ENCODE measurements around the gene CD300C. TPM values are rescaled to one million over a fixed set of nuclear protein-coding genes. Genes with fewer than 3 reads are reported as not detected.

Gene CD300C
- 1 to 10 TPM; 2.2 to 2.9 TPM for total RNA-seq
- polyA plus RNA-seq, result under 1 TPM; 0.28 to 0.88 TPM
- long read RNA-seq, donor 1, transcript CD300C-201 (4 exons, 1,517 nt), result major isoform, 8 of 9 reads
- long read RNA-seq, donor 1, partial matches to known transcripts, result 0 of 9 reads
- long read RNA-seq, donor 1, other reads (novel, unspliced or antisense), result 1 of 9 reads
- long read RNA-seq, donor 2, result 0 reads

GRCh38 chr17:74545843-74546230 lies at the start of gene CD300C:
Gene CD300C (minus strand): TSS chr17:74546115. CDS start chr17:74545782, 333 bp downstream.
- no peak within 1 kb of the TSS for H3K4me3 ChIP-seq (ENCODE audit: low read length in 2 of 2)
- DNase-seq, result peak in 1 of 2 donors; percentile 78
- H3K27ac ChIP-seq (ENCODE audit: low read depth in 1 of 2, low read length in 2 of 2), result no peak within 1 kb of the TSS
- no peak for ATAC-seq (ENCODE audit: low FRiP score)
- no peaks in the 10 kb centered on the region for H3K27me3 ChIP-seq (ENCODE audit: control insufficient read depth in 1 of 2, insufficient read depth in 2 of 2, low read length in 1 of 2)
- intact Hi-C loops (cut with DNase I), result no loop called here
- no peaks in the 10 kb centered on the region for H3K36me3 ChIP-seq (ENCODE audit: control insufficient read depth in 1 of 2, insufficient read depth in 2 of 2, low read length in 1 of 2)
- no peaks in the 10 kb centered on the region for H3K4me1 ChIP-seq (ENCODE audit: control insufficient read depth in 1 of 2, insufficient read depth in 2 of 2, low read length in 2 of 2)
- 67 to 70% methylated on average over 5 of the region's 5 CpGs for WGBS, 2 donors
- H3K9me3 ChIP-seq (ENCODE audit: control insufficient read depth, low read length), result no peaks in the 10 kb centered on the region

GRCh38 chr17:74595037-74595750 lies 49.3 kb upstream of the CD300C start:
- no peak for ATAC-seq (ENCODE audit: low FRiP score)
- DNase-seq, result no peak
- Histone ChIP-seq H3K27me3 (ENCODE audit: control insufficient read depth in 1 of 2, insufficient read depth in 2 of 2, low read length in 1 of 2) (peaks cover 0 to 4% of the 10 kb centered on the region in 2 donors), H3K4me1 (ENCODE audit: control insufficient read depth in 1 of 2, insufficient read depth in 2 of 2, low read length in 2 of 2) (no peaks in the 10 kb centered on the region), H3K9me3 (ENCODE audit: control insufficient read depth, low read length) (peaks cover 1% of the 10 kb centered on the region), H3K27ac (ENCODE audit: low read depth in 1 of 2, low read length in 2 of 2) (no peak overlapping the region), H3K36me3 (ENCODE audit: control insufficient read depth in 1 of 2, insufficient read depth in 2 of 2, low read length in 1 of 2) (no peaks in the 10 kb centered on the region), H3K4me3 (ENCODE audit: low read length in 2 of 2) (no peak overlapping the region)
- intact Hi-C loops (cut with DNase I), result no loop called here
- 70 to 76% methylated on average over 6 of the region's 6 CpGs for WGBS, 2 donors

DNA sequence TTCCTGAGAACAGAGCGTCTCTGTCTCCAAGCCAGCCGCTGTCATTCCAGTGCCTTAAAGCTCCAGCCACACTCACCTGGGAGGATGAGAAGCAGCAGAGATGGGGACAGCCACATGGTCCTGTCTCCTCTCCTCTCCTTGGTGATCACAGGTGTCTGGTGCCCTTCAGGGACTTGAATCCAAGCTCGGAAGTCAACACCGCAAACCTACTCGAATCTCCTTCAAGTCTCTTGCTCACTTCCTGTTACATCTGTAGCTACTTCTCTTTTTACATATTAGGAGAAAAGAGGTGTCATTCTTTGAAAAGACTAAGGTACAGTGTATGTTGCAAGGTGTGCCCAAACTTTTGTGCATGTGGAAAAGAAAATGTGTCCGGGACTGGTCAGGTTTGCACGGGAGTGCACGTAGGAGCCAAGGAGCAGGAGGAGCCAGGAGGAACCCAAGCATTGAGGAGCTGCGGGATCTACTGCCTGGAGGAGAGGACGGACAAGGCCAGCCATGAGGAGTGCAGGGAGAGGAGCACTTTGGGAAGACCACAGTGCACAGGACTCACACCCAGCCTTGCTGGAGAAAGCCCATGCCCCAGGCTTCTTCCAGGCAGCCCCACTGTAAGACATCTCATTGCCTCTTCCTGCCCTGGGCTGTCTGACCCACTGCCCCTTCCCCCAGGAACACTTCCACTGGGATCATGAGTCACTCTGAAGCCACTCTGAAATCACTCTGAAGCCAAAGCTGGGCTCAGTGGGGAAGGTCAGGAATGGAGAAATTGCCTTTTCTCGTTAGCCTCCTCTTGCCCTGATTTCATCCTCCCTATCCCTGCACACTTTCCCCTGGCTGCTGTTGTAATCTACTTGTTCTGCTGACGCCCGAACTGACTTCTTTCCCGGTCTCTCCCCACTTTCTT lies 46.4 kb upstream of the CD300C start, which contains the start of gene CD300LD:
CD300LD (minus strand) TSS at position 197 of the 904 bp plus-strand sequence; CDS start at position 116, 81 bp downstream.
- Histone ChIP-seq H3K27ac (ENCODE audit: low read depth in 1 of 2, low read length in 2 of 2) (no peak within 1 kb of the TSS), H3K36me3 (ENCODE audit: control insufficient read depth in 1 of 2, insufficient read depth in 2 of 2, low read length in 1 of 2) (no peaks in the 10 kb centered on the region), H3K4me1 (ENCODE audit: control insufficient read depth in 1 of 2, insufficient read depth in 2 of 2, low read length in 2 of 2) (no peaks in the 10 kb centered on the region), H3K4me3 (ENCODE audit: low read length in 2 of 2) (no peak within 1 kb of the TSS), H3K27me3 (ENCODE audit: control insufficient read depth in 1 of 2, insufficient read depth in 2 of 2, low read length in 1 of 2) (peaks cover 0 to 4% of the 10 kb centered on the region in 2 donors), H3K9me3 (ENCODE audit: control insufficient read depth, low read length) (peaks cover 4% of the 10 kb centered on the region)
- no peak for DNase-seq
- no peak for ATAC-seq (ENCODE audit: low FRiP score)
- 74 to 78% methylated on average over 14 of the region's 14 CpGs for WGBS, 2 donors
- intact Hi-C loops (cut with DNase I), result no loop called here

GRCh38 chr17:74591503-74591902 lies 45.6 kb upstream of the CD300C start:
- Histone ChIP-seq H3K36me3 (ENCODE audit: control insufficient read depth in 1 of 2, insufficient read depth in 2 of 2, low read length in 1 of 2) (no peaks in the 10 kb centered on the region), H3K27ac (ENCODE audit: low read depth in 1 of 2, low read length in 2 of 2) (no peak overlapping the region), H3K9me3 (ENCODE audit: control insufficient read depth, low read length) (peaks cover 4% of the 10 kb centered on the region), H3K4me3 (ENCODE audit: low read length in 2 of 2) (no peak overlapping the region), H3K4me1 (ENCODE audit: control insufficient read depth in 1 of 2, insufficient read depth in 2 of 2, low read length in 2 of 2) (no peaks in the 10 kb centered on the region), H3K27me3 (ENCODE audit: control insufficient read depth in 1 of 2, insufficient read depth in 2 of 2, low read length in 1 of 2) (peaks cover 0 to 4% of the 10 kb centered on the region in 2 donors)
- WGBS, 2 donors, result 68 to 82% methylated on average over 1 of the region's 1 CpG
- intact Hi-C loops (cut with DNase I), result no loop called here
- no peak for ATAC-seq (ENCODE audit: low FRiP score)
- DNase-seq, result no peak

GRCh38 chr17:74585711-74586110 lies 39.8 kb upstream of the CD300C start:
- no peaks in the 10 kb centered on the region for H3K27me3 ChIP-seq (ENCODE audit: control insufficient read depth in 1 of 2, insufficient read depth in 2 of 2, low read length in 1 of 2)
- no peaks in the 10 kb centered on the region for H3K4me1 ChIP-seq (ENCODE audit: control insufficient read depth in 1 of 2, insufficient read depth in 2 of 2, low read length in 2 of 2)
- intact Hi-C loops (cut with DNase I), result no loop called here
- H3K9me3 ChIP-seq (ENCODE audit: control insufficient read depth, low read length), result peaks cover 5% of the 10 kb centered on the region
- no peaks in the 10 kb centered on the region for H3K36me3 ChIP-seq (ENCODE audit: control insufficient read depth in 1 of 2, insufficient read depth in 2 of 2, low read length in 1 of 2)
- no peak for DNase-seq
- 72 to 78% methylated on average over 5 of the region's 5 CpGs for WGBS, 2 donors
- H3K27ac ChIP-seq (ENCODE audit: low read depth in 1 of 2, low read length in 2 of 2), result no peak overlapping the region
- H3K4me3 ChIP-seq (ENCODE audit: low read length in 2 of 2), result no peak overlapping the region
- no peak for ATAC-seq (ENCODE audit: low FRiP score)

- Histone ChIP-seq H3K27me3 (ENCODE audit: control insufficient read depth in 1 of 2, insufficient read depth in 2 of 2, low read length in 1 of 2) (no peaks in the 10 kb centered on the region), H3K4me1 (ENCODE audit: control insufficient read depth in 1 of 2, insufficient read depth in 2 of 2, low read length in 2 of 2) (no peaks in the 10 kb centered on the region), H3K4me3 (ENCODE audit: low read length in 2 of 2) (no peak overlapping the region), H3K36me3 (ENCODE audit: control insufficient read depth in 1 of 2, insufficient read depth in 2 of 2, low read length in 1 of 2) (no peaks in the 10 kb centered on the region), H3K9me3 (ENCODE audit: control insufficient read depth, low read length) (peaks cover 5% of the 10 kb centered on the region), H3K27ac (ENCODE audit: low read depth in 1 of 2, low read length in 2 of 2) (no peak overlapping the region)
- ATAC-seq (ENCODE audit: low FRiP score), result no peak
- intact Hi-C loops (cut with DNase I), result no loop called here
- no peak for DNase-seq
- 66 to 81% methylated on average over 14 of the region's 14 CpGs for WGBS, 2 donors
Observed at GRCh38 chr17:74584292-74585060, 38.6 kb upstream of the CD300C start.

DNA sequence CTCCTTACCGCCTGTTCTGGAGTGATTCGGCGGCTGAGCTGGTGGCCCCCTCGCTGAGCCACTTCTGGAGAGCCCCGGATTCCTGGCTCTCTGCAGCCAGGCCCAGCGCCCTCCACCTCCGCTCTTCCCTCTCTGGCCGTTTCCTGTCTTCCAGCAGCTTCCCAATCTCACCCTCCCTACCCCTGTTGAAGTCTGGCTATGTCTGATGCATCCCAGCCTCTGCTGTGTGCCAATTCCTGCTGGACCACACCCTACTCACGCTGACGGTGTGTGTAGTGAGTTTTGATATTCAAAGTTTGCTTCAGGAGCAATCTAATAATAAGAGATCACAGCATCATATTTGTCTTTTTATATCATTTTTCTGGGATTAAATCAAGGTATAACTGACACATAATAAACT lies 36.7 kb upstream of the CD300C start:
- WGBS, 2 donors, result 79 to 81% methylated on average over 10 of the region's 10 CpGs
- no peaks in the 10 kb centered on the region for H3K27me3 ChIP-seq (ENCODE audit: control insufficient read depth in 1 of 2, insufficient read depth in 2 of 2, low read length in 1 of 2)
- H3K27ac ChIP-seq (ENCODE audit: low read depth in 1 of 2, low read length in 2 of 2), result no peak overlapping the region
- no peak for DNase-seq
- no peaks in the 10 kb centered on the region for H3K36me3 ChIP-seq (ENCODE audit: control insufficient read depth in 1 of 2, insufficient read depth in 2 of 2, low read length in 1 of 2)
- no peaks in the 10 kb centered on the region for H3K4me1 ChIP-seq (ENCODE audit: control insufficient read depth in 1 of 2, insufficient read depth in 2 of 2, low read length in 2 of 2)
- intact Hi-C loops (cut with DNase I), result no loop called here
- H3K4me3 ChIP-seq (ENCODE audit: low read length in 2 of 2), result no peak overlapping the region
- peaks cover 2% of the 10 kb centered on the region for H3K9me3 ChIP-seq (ENCODE audit: control insufficient read depth, low read length)
- no peak for ATAC-seq (ENCODE audit: low FRiP score)

GRCh38 chr17:74579900-74580299 lies 34.0 kb upstream of the CD300C start:
- no peak for ATAC-seq (ENCODE audit: low FRiP score)
- WGBS, 2 donors, result 58 to 67% methylated on average over 7 of the region's 7 CpGs

More at GRCh38 chr17:74579900-74580299, 34.0 kb upstream of the CD300C start:
- Histone ChIP-seq H3K27ac (ENCODE audit: low read depth in 1 of 2, low read length in 2 of 2) (no peak overlapping the region), H3K4me1 (ENCODE audit: control insufficient read depth in 1 of 2, insufficient read depth in 2 of 2, low read length in 2 of 2) (no peaks in the 10 kb centered on the region), H3K4me3 (ENCODE audit: low read length in 2 of 2) (no peak overlapping the region), H3K9me3 (ENCODE audit: control insufficient read depth, low read length) (peaks cover 2% of the 10 kb centered on the region), H3K27me3 (ENCODE audit: control insufficient read depth in 1 of 2, insufficient read depth in 2 of 2, low read length in 1 of 2) (no peaks in the 10 kb centered on the region), H3K36me3 (ENCODE audit: control insufficient read depth in 1 of 2, insufficient read depth in 2 of 2, low read length in 1 of 2) (no peaks in the 10 kb centered on the region)
- no peak for DNase-seq
- intact Hi-C loops (cut with DNase I), result no loop called here
